T-helper 1 cell treated with Interleukin-12 subunit alpha and Interleukin-12 subunit beta and Interleukin-4 antibody, amounts not matched to agents 30 μg/mL and 1 μg/mL, for 36 hours (primary cell): ENCODE results near the gene TMEM132E.

Experiments
- H3K27ac Mint-ChIP-seq: one replicate; pipeline ENCODE4 v1.8.0; 2021; ENCODE audit warnings: mild to moderate bottlenecking, mixed read lengths
- H3K27me3 Mint-ChIP-seq: one replicate; pipeline ENCODE4 v1.8.0; 2021; ENCODE audit warnings: low read depth, mixed read lengths
- H3K36me3 Mint-ChIP-seq: one replicate; pipeline ENCODE4 v1.8.0; 2021; ENCODE audit warnings: low read depth, mixed read lengths
- H3K4me1 Mint-ChIP-seq: one replicate; pipeline ENCODE4 v1.8.0; 2021; ENCODE audit warnings: low read depth, mixed read lengths
- H3K4me3 Mint-ChIP-seq: one replicate; pipeline ENCODE4 v1.8.0; 2021; ENCODE audit warnings: mild to moderate bottlenecking, moderate library complexity, mixed read lengths
- H3K9me3 Mint-ChIP-seq: one replicate; pipeline ENCODE4 v1.8.0; 2021; ENCODE audit warnings: mixed read lengths

Gene TMEM132E

DNA sequence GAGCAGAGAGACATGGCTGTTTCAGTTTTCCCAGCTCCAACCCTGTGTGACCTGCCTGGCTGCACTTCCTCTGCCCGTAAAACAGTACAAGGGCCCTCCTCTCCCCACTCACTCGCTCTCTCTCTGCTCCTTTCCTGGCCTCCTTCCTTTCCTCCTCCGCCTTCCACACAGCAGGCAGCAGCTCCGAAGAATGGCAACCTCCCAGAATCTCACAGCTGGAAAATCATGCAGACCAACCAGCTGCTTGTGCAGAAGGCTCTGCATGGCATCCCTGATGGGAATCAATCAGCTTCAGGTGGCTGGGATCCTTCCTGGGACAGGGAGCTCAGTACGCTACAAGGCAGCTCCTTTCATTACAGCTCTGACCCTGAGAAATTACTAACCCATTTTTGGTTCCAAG lies 27.4 kb downstream of the TMEM132E start:
- Mint-ChIP-seq H3K4me3 (no peak overlapping the region), H3K27me3 (peaks cover 33% of the 10 kb centered on the region), H3K36me3 (no peaks in the 10 kb centered on the region), H3K27ac (no peak overlapping the region), H3K4me1 (no peaks in the 10 kb centered on the region), H3K9me3 (no peaks in the 10 kb centered on the region)

DNA sequence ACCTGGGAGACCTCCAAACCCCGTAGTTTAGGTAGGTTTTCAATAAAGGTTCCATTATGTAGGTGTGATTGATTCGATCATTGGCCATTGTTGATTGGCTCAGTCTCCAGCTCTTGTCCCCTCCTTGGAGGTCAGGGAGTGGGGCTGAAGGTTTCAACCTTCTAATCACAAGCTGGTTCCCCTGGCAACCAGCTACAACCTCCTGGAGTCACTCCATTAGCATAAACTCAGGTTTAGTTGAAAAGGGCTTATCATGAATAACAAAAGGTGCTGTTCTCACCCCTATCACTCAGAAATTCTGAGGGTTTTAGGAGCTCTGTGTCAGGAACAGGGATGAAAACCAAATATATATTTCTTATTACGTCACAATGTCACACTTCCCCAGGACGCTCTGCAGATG lies 28.5 kb downstream of the TMEM132E start:
- peaks cover 33% of the 10 kb centered on the region for H3K27me3 Mint-ChIP-seq
- no peak overlapping the region for H3K27ac Mint-ChIP-seq
- H3K9me3 Mint-ChIP-seq: no peaks in the 10 kb centered on the region
- no peaks in the 10 kb centered on the region for H3K36me3 Mint-ChIP-seq
- no peaks in the 10 kb centered on the region for H3K4me1 Mint-ChIP-seq
- no peak overlapping the region for H3K4me3 Mint-ChIP-seq

DNA sequence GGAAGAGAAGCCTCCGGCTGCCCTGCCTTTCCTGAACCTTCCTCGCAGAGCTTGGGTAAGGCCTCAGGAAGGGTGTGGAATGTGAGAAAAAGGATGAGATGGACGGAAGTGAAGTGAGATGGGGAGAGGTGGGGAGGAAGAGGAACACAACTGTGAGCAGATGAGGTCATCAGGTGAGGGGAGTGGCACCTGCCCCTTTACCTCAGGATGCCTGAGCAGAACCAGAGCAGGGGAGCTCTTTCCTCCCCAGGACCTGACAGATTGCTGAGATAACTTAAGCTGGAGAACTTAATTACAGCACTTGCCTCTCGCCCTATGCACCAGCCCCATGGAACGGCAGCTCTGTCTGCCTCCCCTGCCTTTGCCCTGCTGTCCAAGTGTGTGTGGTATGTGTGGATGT lies 29.8 kb downstream of the TMEM132E start:
- no peak overlapping the region for H3K27ac Mint-ChIP-seq
- peaks cover 33% of the 10 kb centered on the region for H3K27me3 Mint-ChIP-seq
- H3K4me1 Mint-ChIP-seq: no peaks in the 10 kb centered on the region
- H3K4me3 Mint-ChIP-seq: no peak overlapping the region
- no peaks in the 10 kb centered on the region for H3K9me3 Mint-ChIP-seq
- no peaks in the 10 kb centered on the region for H3K36me3 Mint-ChIP-seq

DNA sequence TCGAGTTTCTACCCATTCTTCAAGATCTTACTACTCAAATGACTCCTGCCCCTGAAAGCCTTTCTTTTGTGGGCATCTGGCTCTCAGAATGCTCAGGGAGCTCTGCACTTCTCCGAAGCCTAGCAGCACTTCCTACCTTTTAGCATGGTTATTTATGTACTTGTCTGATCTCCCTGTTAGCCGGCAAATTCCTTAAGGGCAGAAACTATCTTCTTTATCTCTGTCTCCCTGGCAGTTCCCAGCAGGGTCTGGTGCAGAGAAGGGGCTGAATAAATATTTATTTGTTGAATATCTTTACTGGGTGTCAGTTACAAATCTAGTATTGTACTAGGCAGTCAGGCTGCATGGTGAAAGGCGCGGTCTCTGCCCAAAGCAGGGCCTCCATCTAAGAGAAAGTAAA lies 30.7 kb downstream of the TMEM132E start:
- no peaks in the 10 kb centered on the region for H3K4me1 Mint-ChIP-seq
- no peaks in the 10 kb centered on the region for H3K9me3 Mint-ChIP-seq
- no peaks in the 10 kb centered on the region for H3K36me3 Mint-ChIP-seq
- H3K4me3 Mint-ChIP-seq: no peak overlapping the region
- H3K27ac Mint-ChIP-seq: no peak overlapping the region
- H3K27me3 Mint-ChIP-seq: peaks cover 33% of the 10 kb centered on the region

DNA sequence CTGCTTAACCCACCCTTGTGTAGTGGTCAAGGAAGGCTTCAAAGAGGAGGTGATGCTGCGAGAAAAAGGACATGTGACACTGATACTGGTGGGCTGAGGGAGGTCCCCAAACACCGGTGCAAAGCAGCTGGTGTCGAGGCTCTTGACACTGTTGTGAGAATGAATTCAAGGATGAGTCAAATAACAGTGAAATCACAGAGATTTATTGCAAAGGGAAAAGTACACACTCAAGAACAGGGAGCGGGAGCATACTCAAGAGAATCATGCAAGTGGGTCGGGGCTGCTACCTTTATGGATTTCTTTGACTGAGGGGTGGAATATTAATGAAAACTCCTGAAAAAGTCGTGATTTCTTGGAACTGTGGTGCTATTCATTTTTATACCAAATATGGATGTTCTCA lies 31.1 kb downstream of the TMEM132E start:
- no peak overlapping the region for H3K4me3 Mint-ChIP-seq
- H3K36me3 Mint-ChIP-seq: no peaks in the 10 kb centered on the region
- no peaks in the 10 kb centered on the region for H3K9me3 Mint-ChIP-seq
- no peak overlapping the region for H3K27ac Mint-ChIP-seq
- H3K27me3 Mint-ChIP-seq: peaks cover 38% of the 10 kb centered on the region
- no peaks in the 10 kb centered on the region for H3K4me1 Mint-ChIP-seq

DNA sequence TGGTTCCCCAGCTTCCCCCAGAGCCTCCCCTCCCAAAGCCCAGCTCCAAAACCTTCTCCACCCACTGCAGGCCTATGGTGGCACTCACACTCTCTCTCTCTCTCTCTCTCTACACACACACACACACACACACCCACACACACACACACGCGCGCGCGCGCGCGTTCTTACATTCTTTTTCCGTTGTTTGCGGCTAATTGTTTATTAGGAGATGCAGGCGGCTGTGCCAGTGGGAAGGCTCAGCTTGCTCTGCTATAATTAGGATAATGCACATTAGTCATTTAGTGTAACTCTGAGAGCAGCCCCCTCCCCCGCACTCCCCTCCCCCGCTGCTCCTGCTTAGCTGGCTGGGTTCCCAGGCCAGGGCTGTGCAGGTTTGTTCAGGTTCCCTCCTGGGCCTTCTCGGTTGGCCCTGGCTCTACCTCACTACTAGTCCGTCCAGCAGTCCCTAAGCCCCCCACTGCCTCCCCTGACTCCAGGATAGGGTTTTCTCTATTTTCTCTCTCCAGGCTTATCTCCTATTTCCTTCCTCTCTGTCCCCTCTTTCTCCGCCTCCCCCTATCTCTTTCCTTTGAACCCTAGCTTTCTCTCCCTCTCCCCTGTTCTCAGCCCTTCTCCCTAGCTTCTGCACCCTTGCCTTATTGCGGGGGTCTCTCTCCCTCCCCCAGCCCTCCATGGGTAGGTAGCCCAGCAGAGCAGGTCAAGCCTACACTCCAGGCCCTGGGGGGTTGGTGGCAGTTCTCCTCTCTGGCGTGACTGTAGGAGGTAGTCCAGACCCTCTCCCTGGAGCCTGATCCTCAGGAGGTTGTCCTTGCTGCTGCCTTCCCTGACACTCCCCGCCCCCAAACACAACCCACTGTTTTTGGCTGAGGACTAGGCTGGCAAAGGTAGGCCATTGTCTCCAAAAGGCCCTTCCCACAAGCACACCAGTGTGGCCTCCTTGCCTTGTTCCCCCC lies 34.0 kb downstream of the TMEM132E start:
- H3K27ac Mint-ChIP-seq: no peak overlapping the region
- H3K9me3 Mint-ChIP-seq: no peaks in the 10 kb centered on the region
- no peak overlapping the region for H3K4me3 Mint-ChIP-seq
- H3K27me3 Mint-ChIP-seq: peaks cover 41% of the 10 kb centered on the region
- no peaks in the 10 kb centered on the region for H3K36me3 Mint-ChIP-seq
- no peaks in the 10 kb centered on the region for H3K4me1 Mint-ChIP-seq

DNA sequence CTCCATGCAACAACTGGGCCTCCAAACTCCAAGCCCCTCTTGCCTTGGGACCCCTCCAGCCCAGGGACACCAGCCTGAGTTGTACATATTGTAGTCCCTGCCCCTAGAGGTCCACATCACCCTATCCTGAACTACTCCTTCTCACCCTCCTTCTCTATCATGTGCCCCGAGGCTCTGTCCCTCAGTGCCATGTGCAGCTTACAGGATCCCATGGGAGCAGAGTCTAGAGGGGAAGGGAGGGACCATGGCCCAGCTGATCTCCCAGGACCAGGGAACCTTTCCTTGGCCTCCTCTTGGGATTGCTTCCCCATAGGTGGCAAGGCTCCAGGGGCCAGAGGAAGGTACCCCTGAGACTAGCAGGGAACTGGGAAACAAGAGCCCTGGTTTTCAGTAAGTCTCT lies 35.3 kb downstream of the TMEM132E start:
- Mint-ChIP-seq H3K27me3 (peaks cover 38% of the 10 kb centered on the region), H3K4me3 (no peak overlapping the region), H3K4me1 (no peaks in the 10 kb centered on the region), H3K9me3 (no peaks in the 10 kb centered on the region), H3K36me3 (no peaks in the 10 kb centered on the region), H3K27ac (no peak overlapping the region)

DNA sequence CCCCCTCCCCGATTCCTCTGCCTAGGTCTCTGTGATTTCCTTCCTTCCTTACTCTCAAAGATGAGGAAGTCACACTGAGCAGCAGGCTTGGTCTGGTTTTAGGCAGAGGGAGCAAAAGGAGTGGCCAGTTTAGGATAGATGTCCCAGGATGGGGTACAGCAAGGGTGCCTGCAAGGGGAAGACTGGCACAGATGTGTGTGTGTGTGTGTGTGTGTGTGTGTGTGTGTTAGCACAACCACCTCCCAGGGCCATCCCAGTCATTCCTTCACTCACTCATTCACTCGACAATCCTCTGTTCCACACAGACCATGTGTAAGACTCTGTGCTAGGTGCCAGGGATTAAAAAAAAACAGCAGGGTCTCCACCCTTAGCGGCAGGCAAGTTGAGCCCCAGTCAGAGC lies 35.9 kb downstream of the TMEM132E start:
- peaks cover 32% of the 10 kb centered on the region for H3K27me3 Mint-ChIP-seq
- H3K27ac Mint-ChIP-seq: no peak overlapping the region
- H3K9me3 Mint-ChIP-seq: no peaks in the 10 kb centered on the region
- H3K4me3 Mint-ChIP-seq: no peak overlapping the region
- no peaks in the 10 kb centered on the region for H3K36me3 Mint-ChIP-seq
- no peaks in the 10 kb centered on the region for H3K4me1 Mint-ChIP-seq

DNA sequence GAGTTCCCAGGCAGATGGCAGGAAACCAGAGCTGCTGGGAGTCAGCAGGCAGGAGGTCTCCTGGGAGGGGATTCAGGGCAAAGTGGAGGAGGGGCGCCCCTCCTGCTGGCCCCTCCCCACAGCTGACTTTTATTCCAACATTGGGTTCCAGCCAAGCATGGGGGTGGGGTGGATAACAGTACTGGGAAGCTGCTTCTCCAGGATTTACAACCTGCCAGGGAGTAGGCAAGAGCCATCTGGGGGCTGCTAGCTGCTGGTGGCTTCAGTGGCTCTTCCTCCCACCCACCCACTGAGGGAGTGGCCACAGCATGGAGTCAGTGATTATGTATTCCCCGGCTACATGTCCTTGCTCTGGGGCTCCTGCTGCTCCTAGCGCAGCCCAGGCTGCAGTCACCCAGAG lies 36.8 kb downstream of the TMEM132E start:
- H3K36me3 Mint-ChIP-seq: no peaks in the 10 kb centered on the region
- H3K27ac Mint-ChIP-seq: no peak overlapping the region
- peaks cover 25% of the 10 kb centered on the region for H3K27me3 Mint-ChIP-seq
- H3K9me3 Mint-ChIP-seq: no peaks in the 10 kb centered on the region
- H3K4me3 Mint-ChIP-seq: no peak overlapping the region
- H3K4me1 Mint-ChIP-seq: no peaks in the 10 kb centered on the region

DNA sequence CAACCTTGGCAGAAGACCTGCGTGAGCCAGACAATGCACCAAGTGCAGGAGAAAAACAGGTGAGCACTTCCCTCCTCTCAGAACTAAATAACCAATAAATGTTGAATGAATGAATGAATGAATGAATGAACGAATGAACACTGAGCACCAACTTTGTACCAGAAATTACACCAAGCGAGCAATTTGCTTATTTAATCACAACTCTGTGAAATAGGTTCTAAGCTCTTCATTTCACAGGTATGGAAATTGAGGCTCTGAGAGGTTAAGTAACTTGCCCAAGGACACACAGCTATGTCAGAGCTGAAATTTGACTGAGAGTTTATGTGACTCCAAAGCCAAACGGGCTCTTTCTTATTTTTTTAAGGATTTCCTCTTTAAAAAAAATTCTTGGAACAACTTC lies 38.0 kb downstream of the TMEM132E start:
- Mint-ChIP-seq H3K27ac (no peak overlapping the region), H3K4me1 (no peaks in the 10 kb centered on the region), H3K27me3 (peaks cover 22% of the 10 kb centered on the region), H3K36me3 (no peaks in the 10 kb centered on the region), H3K4me3 (no peak overlapping the region), H3K9me3 (no peaks in the 10 kb centered on the region)

DNA sequence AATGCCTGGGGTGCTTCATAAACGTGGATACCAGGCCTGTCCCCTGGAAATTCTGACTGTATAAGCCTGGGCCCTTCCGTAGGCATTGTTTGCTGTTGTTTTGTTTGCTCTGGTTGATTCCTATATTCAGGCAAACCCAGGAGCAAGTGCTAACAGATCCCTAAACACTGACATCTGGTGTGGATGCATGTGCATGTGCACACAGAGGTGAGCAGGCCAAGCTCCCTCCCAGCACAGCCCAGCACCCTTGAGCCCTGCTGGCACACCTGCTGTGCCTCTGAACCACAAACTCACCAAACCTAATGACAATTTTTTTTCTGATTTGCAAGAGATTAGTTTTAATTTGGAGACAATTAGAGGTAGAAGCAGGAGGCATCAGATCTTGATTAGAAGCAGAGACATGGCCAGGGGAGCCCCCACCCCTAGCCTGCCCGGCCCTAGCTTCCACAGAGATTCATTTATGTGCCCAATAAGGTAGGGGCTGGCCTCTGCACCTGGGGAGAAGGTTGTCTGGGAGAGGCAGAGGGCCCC lies 40.4 kb downstream of the TMEM132E start:
- no peaks in the 10 kb centered on the region for H3K9me3 Mint-ChIP-seq
- no peak overlapping the region for H3K27ac Mint-ChIP-seq
- no peaks in the 10 kb centered on the region for H3K36me3 Mint-ChIP-seq
- H3K27me3 Mint-ChIP-seq: peaks cover 33% of the 10 kb centered on the region
- H3K4me1 Mint-ChIP-seq: no peaks in the 10 kb centered on the region
- H3K4me3 Mint-ChIP-seq: no peak overlapping the region

DNA sequence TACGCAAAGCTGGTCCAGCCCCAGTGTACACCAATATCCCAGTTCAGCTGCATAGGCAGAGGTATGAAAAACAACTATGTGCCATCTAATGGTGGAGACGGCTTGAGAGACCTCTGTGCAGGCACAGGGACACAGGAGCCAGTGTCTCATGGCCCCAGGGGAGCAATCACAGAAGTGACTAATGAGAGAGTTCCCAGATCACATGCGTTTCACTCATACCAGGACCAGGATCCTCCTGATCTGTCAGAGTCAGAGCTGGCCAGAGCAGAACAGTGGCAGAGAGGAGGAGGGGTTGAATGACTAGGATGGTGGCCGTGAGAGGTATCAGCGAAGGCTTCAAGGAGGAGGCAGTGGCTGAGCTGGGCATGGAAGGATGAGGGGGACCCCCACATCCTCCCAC lies 41.1 kb downstream of the TMEM132E start:
- Mint-ChIP-seq H3K27me3 (peaks cover 35% of the 10 kb centered on the region), H3K4me1 (no peaks in the 10 kb centered on the region), H3K9me3 (no peaks in the 10 kb centered on the region), H3K36me3 (no peaks in the 10 kb centered on the region), H3K4me3 (no peak overlapping the region), H3K27ac (no peak overlapping the region)

DNA sequence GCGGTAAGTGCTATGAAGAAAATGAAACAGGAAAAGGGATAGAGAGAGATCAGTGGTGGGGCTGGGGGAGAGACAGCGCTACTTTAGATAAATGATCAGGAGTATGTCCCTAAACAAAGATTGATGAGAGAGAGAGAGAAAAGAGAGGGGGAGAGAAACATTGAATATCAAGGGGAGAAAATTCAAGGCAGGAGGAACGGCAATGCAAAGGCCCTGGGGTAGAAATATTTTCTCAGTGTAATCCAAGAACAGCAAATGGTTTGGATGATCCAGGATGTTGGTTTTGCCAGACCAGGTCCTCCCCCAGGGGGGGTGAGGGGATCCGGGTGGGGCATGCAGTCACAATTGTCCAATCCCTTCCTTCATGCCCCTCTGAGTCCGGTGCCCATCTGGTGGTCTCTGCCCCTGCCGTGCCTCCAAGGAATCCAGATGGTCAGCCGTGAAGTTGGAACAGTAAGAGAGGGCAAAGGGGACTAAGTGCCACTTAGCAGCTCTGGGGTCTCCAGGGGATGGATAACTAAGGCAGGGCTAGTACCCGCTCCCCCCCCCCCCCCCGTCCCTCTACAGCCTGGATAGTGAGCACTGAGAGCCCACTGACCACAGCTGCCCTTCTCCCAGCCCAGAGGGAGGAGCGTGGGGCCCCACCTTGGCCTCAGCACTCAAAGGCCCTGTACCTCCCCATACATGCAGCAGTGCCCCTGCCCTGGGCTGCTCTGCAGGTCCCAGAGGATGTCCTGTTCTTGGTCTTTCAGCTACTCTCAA lies 43.7 kb downstream of the TMEM132E start:
- Mint-ChIP-seq H3K4me1 (no peaks in the 10 kb centered on the region), H3K4me3 (no peak overlapping the region), H3K27ac (no peak overlapping the region), H3K9me3 (no peaks in the 10 kb centered on the region), H3K27me3 (peaks cover 37% of the 10 kb centered on the region), H3K36me3 (no peaks in the 10 kb centered on the region)

DNA sequence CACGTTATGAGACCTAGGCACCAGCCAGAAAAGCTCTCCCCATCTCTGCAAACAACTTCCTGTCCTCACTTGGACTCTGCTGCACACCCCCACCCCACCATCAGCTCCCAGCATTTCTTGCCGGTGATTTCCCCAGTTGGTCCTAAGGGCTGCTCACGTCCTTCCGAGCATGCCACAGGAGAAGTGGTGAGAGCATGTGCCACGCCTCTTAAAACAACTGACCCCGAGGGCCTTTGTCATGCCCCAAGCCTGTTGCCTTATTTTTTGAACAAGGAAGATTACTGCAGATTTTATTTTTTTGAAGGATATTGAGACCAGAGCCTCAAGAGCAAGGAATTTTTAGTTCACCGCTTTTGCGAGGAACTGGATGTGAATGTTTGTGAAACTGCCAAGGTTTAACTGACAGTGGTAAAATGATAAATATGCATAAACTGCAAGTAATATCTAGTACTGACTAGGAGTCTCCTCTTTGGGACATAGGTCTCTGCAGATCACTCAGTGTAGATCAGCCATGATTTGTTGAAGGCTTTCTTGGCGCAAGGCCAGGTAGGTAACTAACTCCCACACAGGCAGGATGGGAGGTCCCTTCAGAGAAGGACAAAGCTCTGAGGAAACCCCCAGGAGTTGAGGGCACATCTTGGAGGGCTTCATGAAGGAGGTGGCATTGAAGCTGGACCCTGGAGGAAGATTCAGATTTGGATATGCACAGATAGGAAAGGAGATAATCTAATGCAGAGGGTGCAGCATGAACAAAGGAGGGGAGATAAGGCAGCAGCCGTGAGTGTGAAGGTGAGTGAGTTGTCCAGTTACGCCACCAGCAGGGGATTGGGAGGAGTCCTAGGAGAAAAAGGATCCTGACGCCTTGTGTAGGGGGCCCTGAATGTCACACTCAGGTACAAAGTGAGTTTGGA lies 44.7 kb downstream of the TMEM132E start:
- Mint-ChIP-seq H3K36me3 (no peaks in the 10 kb centered on the region), H3K9me3 (no peaks in the 10 kb centered on the region), H3K4me3 (no peak overlapping the region), H3K27ac (no peak overlapping the region), H3K27me3 (peaks cover 42% of the 10 kb centered on the region), H3K4me1 (no peaks in the 10 kb centered on the region)
